B cell (primary cell): Measurements from ENCODE around the gene UGT1A4. TPM values are rescaled to one million over a fixed set of nuclear protein-coding genes. Genes with fewer than 3 reads are reported as not detected.
"Not testable (repeated sequence)": the region's sequence is repeated elsewhere in the genome, so short reads cannot be mapped to it uniquely, and the experiment has no call there.

Experiments
- ATAC-seq: fragments of 200-7000 bp; cut with Tn5 transposase; one replicate; pipeline ENCODE4 v1.10.0; 2021; ENCODE audit warnings: low read depth, mild to moderate bottlenecking, moderate number of reproducible peaks, moderate library complexity
- CTCF ChIA-PET: fragments of 350-600 bp; sonication (Branson Sonifier 250); formaldehyde crosslinking; loops from one replicate; lab custom pipeline; 2021; ENCODE audit warnings: antibody characterized with exemption, inconsistent platforms; lab: Charles Lee
- POLR2A ChIA-PET: fragments of 350-600 bp; sonication (Branson Sonifier 250); formaldehyde crosslinking; loops from one replicate; lab custom pipeline; 2021; ENCODE audit warnings: antibody characterized with exemption; lab: Charles Lee
- DNase-seq: peaks from one replicate; pipeline ENCODE4 v3.0.0; 2013
- H2AFZ ChIP-seq: 2 replicates; pipeline ENCODE4 v1.6.1; 2012; ENCODE audit warnings: mild to moderate bottlenecking, low read depth, low read length; ENCODE audit not compliant: insufficient read depth, poor library complexity, severe bottlenecking
- H3K27ac ChIP-seq, 2 donors: 1 replicate in 1 of 2; 2 replicates in 1 of 2; pipeline ENCODE4 v1.5.1; 2012 to 2013; ENCODE audit warnings: low read length in 2 of 2, mild to moderate bottlenecking in 2 of 2, moderate library complexity in 1 of 2
- H3K27me3 ChIP-seq, 4 experiments: fragments of 200-600 bp in 1 of 4; sonication (generic) in 1 of 4; replicated peaks in 1 of 4; 1 replicate in 2 of 4; 2 replicates in 2 of 4; pipeline versions ENCODE4 v1.6.1 to v1.7.0; 2013 to 2016; ENCODE audit warnings: low read length in 3 of 4, mild to moderate bottlenecking in 2 of 4, mixed read lengths in 1 of 4, moderate library complexity in 1 of 4; ENCODE audit not compliant: insufficient read depth in 4 of 4, control insufficient read depth in 3 of 4; ENCODE audit errors: control extremely low read depth in 1 of 4
- H3K36me3 ChIP-seq, 2 experiments: replicated peaks in 1 of 2; 1 replicate in 1 of 2; 2 replicates in 1 of 2; pipeline versions ENCODE4 v1.6.1 to v1.7.1; 2013; ENCODE audit warnings: low read length in 1 of 2; ENCODE audit not compliant: insufficient read depth in 2 of 2, control insufficient read depth in 1 of 2; ENCODE audit errors: control extremely low read depth in 1 of 2, extremely low read depth in 1 of 2
- H3K4me1 ChIP-seq, 2 donors: fragments of 200-600 bp in 1 of 2; sonication (generic) in 1 of 2; 1 replicate in 1 of 2; 2 replicates in 1 of 2; pipeline versions ENCODE4 v1.5.1 to v1.6.1; 2013 to 2017; ENCODE audit warnings: low read length in 2 of 2; ENCODE audit not compliant: control insufficient read depth in 2 of 2, insufficient read depth in 2 of 2
- H3K4me2 ChIP-seq: replicated peaks from 2 replicates; pipeline ENCODE3; 2012; ENCODE audit warnings: mild to moderate bottlenecking, low read depth, low read length; ENCODE audit not compliant: poor library complexity, severe bottlenecking
- H3K4me3 ChIP-seq, 5 experiments: fragments of 200-600 bp in 1 of 5; sonication (generic) in 1 of 5; 1 replicate in 3 of 5; 2 replicates in 2 of 5; pipeline versions ENCODE4 v1.5.1 to v1.7.0; 2011 to 2016; ENCODE audit warnings: low read length in 4 of 5, mild to moderate bottlenecking in 4 of 5, low read depth in 2 of 5, control low read depth in 1 of 5, moderate library complexity in 1 of 5; ENCODE audit not compliant: insufficient read depth in 1 of 5; ENCODE audit errors: control extremely low read depth in 1 of 5, extremely low read depth in 1 of 5
- H3K79me2 ChIP-seq: fragments of 200-600 bp; sonication (generic); one replicate; pipeline ENCODE4 v1.6.0; 2016; ENCODE audit warnings: low read length; ENCODE audit not compliant: control insufficient read depth, insufficient read depth
- H3K9ac ChIP-seq: fragments of 200-600 bp; sonication (generic); 2 replicates; pipeline ENCODE4 v1.6.1; 2017; ENCODE audit warnings: mild to moderate bottlenecking, low read length, moderate library complexity
- H3K9me3 ChIP-seq, 3 donors: one replicate each; pipeline versions ENCODE4 v1.6.1 to v1.7.1; 2013; ENCODE audit warnings: low read length in 2 of 3; ENCODE audit not compliant: control insufficient read depth in 2 of 3, insufficient read depth in 1 of 3; ENCODE audit errors: control extremely low read depth in 1 of 3
- H4K20me1 ChIP-seq: 2 replicates; pipeline ENCODE4 v1.6.0; 2012; ENCODE audit warnings: mild to moderate bottlenecking, low read length; ENCODE audit not compliant: insufficient read depth, control insufficient read depth, poor library complexity, severe bottlenecking
- H3K27ac Mint-ChIP-seq: one replicate; pipeline ENCODE4 v1.8.0; 2021; ENCODE audit warnings: mixed read lengths
- H3K27me3 Mint-ChIP-seq: one replicate; pipeline ENCODE4 v1.8.0; 2021; ENCODE audit warnings: mixed read lengths
- H3K4me1 Mint-ChIP-seq: one replicate; pipeline ENCODE4 v1.8.0; 2021; ENCODE audit warnings: mixed read lengths
- H3K4me3 Mint-ChIP-seq: one replicate; pipeline ENCODE4 v1.8.0; 2021; ENCODE audit warnings: mixed read lengths
- H3K9me3 Mint-ChIP-seq: one replicate; pipeline ENCODE4 v1.8.0; 2022; ENCODE audit warnings: mixed read lengths; ENCODE audit not compliant: insufficient read depth
- CTCF ChIP-seq: fragments of 200-600 bp; IDR thresholded peaks from one replicate; pipeline ENCODE4 v1.8.0; 2022; ENCODE audit warnings: antibody characterized with exemption, mild to moderate bottlenecking
- EZH2 ChIP-seq: IDR thresholded peaks from 2 replicates; pipeline ENCODE4 v1.6.1; 2012; ENCODE audit warnings: borderline replicate concordance, low read depth, mild to moderate bottlenecking, moderate library complexity, low read length; ENCODE audit not compliant: insufficient read depth, poor library complexity, severe bottlenecking
- WGBS: methylation state at CpG from one replicate; pipeline ENCODE4 v1.1.5; 2013; ENCODE audit warnings: missing lambda C conversion rate; ENCODE audit not compliant: insufficient coverage; 5-methylcytosine and 5-hydroxymethylcytosine counted together
- intact Hi-C: fragments of 100-400 bp; cut with micrococcal nuclease; formaldehyde crosslinking; loops from one replicate; pipeline ENCODE4 v1.10.0; 2022
- polyA plus RNA-seq: library from polyadenylated mRNA; depleted of rRNA; stranded (reverse); fragments of >200 nt; gene quantifications from 2 replicates; pipeline ENCODE4 v1.2.3, GENCODE V29; 2012
- total RNA-seq, 2 donors: library from RNA; stranded (reverse); fragments of 120-200 nt in 1 of 2; gene quantifications; 1 replicate in 1 of 2; 2 replicates in 1 of 2; pipeline versions ENCODE4 v1.2.3 to v1.2.4, GENCODE V29; 2013 to 2022

The UGT1A4 gene
- total and polyA plus RNA-seq, 2 donors (not counting 1 experiment from before 2014, with no cell fraction given): not detected

GRCh38 chr2:233699424-233700027, 19.0 kb upstream of the UGT1A4 start:
- no peaks in the 10 kb centered on the region for H4K20me1 ChIP-seq
- Mint-ChIP-seq H3K9me3 (no peaks in the 10 kb centered on the region), H3K4me3 (no peak overlapping the region), H3K27ac (no peak overlapping the region), H3K27me3 (peaks cover 11% of the 10 kb centered on the region), H3K4me1 (no peaks in the 10 kb centered on the region)
- DNase-seq: no peak
- H3K4me2 ChIP-seq: no peak overlapping the region
- H3K27me3 ChIP-seq: no peaks in the 10 kb centered on the region
- ATAC-seq: no peak
- no peaks in the 10 kb centered on the region for H3K79me2 ChIP-seq
- H3K27ac ChIP-seq: no peak overlapping the region
- ChIA-PET CTCF (interaction anchor here (1.4 kb wide), 1 partner anchor 9 kb away, joined by 3 read pairs; no protein-coding TSS in a partner anchor), POLR2A (no interaction called here)
- H3K4me1 ChIP-seq: no peaks in the 10 kb centered on the region
- no peak for TF ChIP-seq CTCF
- no peak for TF ChIP-seq EZH2
- intact Hi-C loops: no loop called here
- WGBS: no CpG with 5 or more reads among the region's 8 CpGs
- H3K9ac ChIP-seq: no peak overlapping the region
- no peak overlapping the region for H3K4me3 ChIP-seq
- no peak overlapping the region for H2AFZ ChIP-seq
- H3K9me3 ChIP-seq: peaks cover 0 to 5% (median 0%) of the 10 kb centered on the region in 3 donors
- H3K36me3 ChIP-seq: no peaks in the 10 kb centered on the region

- H3K4me1 ChIP-seq: no peaks in the 10 kb centered on the region
- WGBS: no CpG with 5 or more reads among the region's 1 CpG
- H3K27ac ChIP-seq: no peak overlapping the region
- no peaks in the 10 kb centered on the region for H3K36me3 ChIP-seq
- H3K9ac ChIP-seq: no peak overlapping the region
- ChIA-PET CTCF (interaction anchor here (1.4 kb wide), 1 partner anchor 9 kb away, joined by 3 read pairs; no protein-coding TSS in a partner anchor), POLR2A (no interaction called here)
- DNase-seq: no peak
- Mint-ChIP-seq H3K4me1 (no peaks in the 10 kb centered on the region), H3K4me3 (no peak overlapping the region), H3K27me3 (peaks cover 12% of the 10 kb centered on the region), H3K9me3 (no peaks in the 10 kb centered on the region), H3K27ac (no peak overlapping the region)
- no peak overlapping the region for H3K4me3 ChIP-seq
- TF ChIP-seq CTCF: no peak
- TF ChIP-seq EZH2: no peak
- no peaks in the 10 kb centered on the region for H3K27me3 ChIP-seq
- ATAC-seq: no peak
- H4K20me1 ChIP-seq: no peaks in the 10 kb centered on the region
- H3K9me3 ChIP-seq: peaks cover 0 to 8% (median 0%) of the 10 kb centered on the region in 3 donors
- no peak overlapping the region for H3K4me2 ChIP-seq
- intact Hi-C loops: no loop called here
- no peaks in the 10 kb centered on the region for H3K79me2 ChIP-seq
- H2AFZ ChIP-seq: no peak overlapping the region
Observed at GRCh38 chr2:233700028-233700635, 18.4 kb upstream of the UGT1A4 start.

DNA sequence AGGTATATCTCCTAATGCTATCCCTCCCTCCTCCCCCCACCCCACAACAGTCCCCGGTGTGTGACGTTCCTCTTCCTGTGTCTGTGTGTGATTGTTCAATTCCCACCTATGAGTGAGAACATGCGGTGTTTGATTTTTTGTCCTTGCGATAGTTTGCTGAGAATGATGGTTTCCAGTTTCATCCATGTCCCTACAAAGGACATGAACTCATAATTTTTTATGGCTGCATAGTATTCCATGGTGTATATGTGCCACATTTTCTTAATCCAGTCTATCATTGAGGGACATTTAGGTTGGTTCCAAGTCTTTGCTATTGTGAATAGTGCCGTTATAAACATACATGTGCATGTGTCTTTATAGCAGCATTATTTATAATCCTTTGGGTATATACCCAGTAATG, 17.7 kb upstream of the UGT1A4 start:
- H3K36me3 ChIP-seq, H3K9me3 ChIP-seq, H3K79me2 ChIP-seq, POLR2A ChIA-PET, H3K27ac Mint-ChIP-seq, H3K4me1 Mint-ChIP-seq, H4K20me1 ChIP-seq, H3K9ac ChIP-seq, H2AFZ ChIP-seq, H3K9me3 Mint-ChIP-seq, H3K4me3 ChIP-seq, H3K4me1 ChIP-seq, H3K27me3 ChIP-seq, H3K4me2 ChIP-seq, intact Hi-C loops, DNase-seq, H3K4me3 Mint-ChIP-seq, ATAC-seq, H3K27ac ChIP-seq: not testable (repeated sequence)
- peaks cover 17% of the 10 kb centered on the region for H3K27me3 Mint-ChIP-seq
- no CpG with 5 or more reads among the region's 5 CpGs for WGBS
- CTCF ChIA-PET: interaction anchor here (1.4 to 2.0 kb wide), 2 partner anchors 8 to 10 kb away, joined by 3 to 4 read pairs; no protein-coding TSS in a partner anchor
